K562 (cell line): Measurements from ENCODE around the gene GNAT1. TPM values are rescaled to one million over a fixed set of nuclear protein-coding genes. Genes with fewer than 3 reads are reported as not detected.

Experiments
- AFF4 ChIP-seq: sonication (generic); formaldehyde crosslinking; IDR thresholded peaks from 2 replicates; pipeline ENCODE4 v1.8.0; 2023; ENCODE audit warnings: mild to moderate bottlenecking, missing genetic modification reagents
- ATF6 ChIP-seq: sonication (generic); formaldehyde crosslinking; IDR thresholded peaks from 2 replicates; pipeline ENCODE4 v1.4.0; 2020; ENCODE audit warnings: mild to moderate bottlenecking, missing genetic modification reagents
- HNRNPL ChIP-seq: fragments of 200-400 bp; formaldehyde crosslinking; IDR thresholded peaks from 2 replicates; pipeline ENCODE4 v1.6.1; 2017; ENCODE audit warnings: low read depth, mild to moderate bottlenecking, low read length
- SFPQ ChIP-seq: fragments of 200-400 bp; formaldehyde crosslinking; IDR thresholded peaks from 2 replicates; pipeline ENCODE4 v1.6.1; 2017; ENCODE audit warnings: mild to moderate bottlenecking, low read depth, low read length, moderate library complexity
- SIN3B ChIP-seq: fragments of 450-650 bp; IDR thresholded peaks from 2 replicates; pipeline ENCODE4 v1.6.1; 2017; ENCODE audit warnings: low read depth, mild to moderate bottlenecking, moderate library complexity
- ZNF780A ChIP-seq: fragments of 250-450 bp; sonication (Bioruptor Pico); IDR thresholded peaks from 2 replicates; pipeline ENCODE4 v1.5.0; 2021; ENCODE audit warnings: mild to moderate bottlenecking
- polyA plus RNA-seq, 8 experiments: library from polyadenylated mRNA; depleted of rRNA in 4 of 8; stranded (reverse) in 5 of 8; unstranded in 3 of 8; fragments of >200 nt; fragmentation: Nextera tagmentation in 2 of 8; fragmentation: Illumina TruSeq in 1 of 8; extraction: Ambion mirVana in 2 of 8; extraction: Trizol in 1 of 8; gene quantifications; 2 replicates each; pipeline versions ENCODE4 v1.2.1 to v1.2.3, GENCODE V29; 2011 to 2014; ENCODE audit warnings: inconsistent platforms in 1 of 8, missing spikeins in 1 of 8
- total RNA-seq, 7 experiments: library from RNA; depleted of rRNA in 6 of 7; stranded (reverse); fragments of >200 nt in 6 of 7; fragmentation: Illumina TruSeq in 2 of 7; extraction: Trizol in 2 of 7; gene quantifications; 2 replicates each; pipeline versions ENCODE4 v1.2.1 to v1.2.3, GENCODE V29; 2011 to 2021; ENCODE audit warnings: low replicate concordance in 1 of 7

Gene GNAT1
- total and polyA plus RNA-seq, 9 of the 15 experiments (the other 6 are each of a cell fraction or from before 2014, with no cell fraction given) = not detected

- no peak for TF ChIP-seq ATF6 (CRISPR knock-in tag)
- TF ChIP-seq HNRNPL = no peak
- TF ChIP-seq SFPQ = no peak
- TF ChIP-seq SIN3B = no peak
- TF ChIP-seq AFF4 (CRISPR knock-in tag) = no peak
- no peak for TF ChIP-seq ZNF780A (CRISPR knock-in tag)
- TF ChIP-seq, all 486 proteins: peak for 0
Observed at GRCh38 chr3:50231581-50231980, 40.2 kb downstream of the GNAT1 start (continued).
